ENCODE measurements around the gene SSBP1. TPM values are rescaled to one million over a fixed set of nuclear protein-coding genes. Genes with fewer than 3 reads are reported as not detected.

Gene SSBP1
- total and polyA plus RNA-seq, 2 of the 8 experiments (the other 6 are each of a cell fraction or from before 2014, with no cell fraction given): 136 to 254 TPM

DNA sequence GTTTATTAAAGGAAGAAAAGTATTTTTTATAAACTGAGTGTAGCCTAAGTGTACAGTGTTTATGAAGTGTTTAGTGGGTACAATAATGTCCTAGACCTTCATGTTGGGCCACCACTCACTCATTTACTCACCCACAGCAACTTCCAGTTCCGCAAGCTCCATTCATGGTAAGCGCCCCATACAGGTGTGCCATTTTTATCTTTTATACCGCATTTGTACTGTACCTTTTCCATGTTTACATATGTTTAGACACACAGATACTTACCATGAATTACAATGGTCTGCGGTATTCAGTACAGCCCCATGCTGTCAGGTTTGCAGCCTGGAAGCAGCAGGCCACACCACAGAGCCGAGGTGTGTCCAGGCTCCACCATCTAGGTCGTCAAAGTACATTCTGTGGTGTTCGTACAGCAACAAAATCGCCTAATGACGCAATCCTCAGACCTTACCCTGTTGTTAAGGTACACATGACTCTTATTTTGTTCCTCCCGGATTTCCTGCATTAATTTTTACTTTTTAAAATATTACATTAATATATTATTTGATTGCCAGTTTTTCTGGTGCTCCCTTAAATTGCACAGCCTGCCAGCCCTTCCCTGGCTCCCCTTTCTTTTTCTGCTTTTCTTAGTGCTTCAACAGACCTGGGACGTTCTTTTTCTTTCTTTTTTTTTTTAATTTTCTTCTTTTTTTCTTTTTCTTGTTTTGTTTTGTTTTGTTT is 881 bp upstream of the SSBP1 start (continued):
- TF ChIP-seq, protein P1, sequence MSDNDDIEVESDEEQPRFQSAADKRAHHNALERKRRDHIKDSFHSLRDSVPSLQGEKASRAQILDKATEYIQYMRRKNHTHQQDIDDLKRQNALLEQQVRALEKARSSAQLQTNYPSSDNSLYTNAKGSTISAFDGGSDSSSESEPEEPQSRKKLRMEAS (IDR thresholded peaks at IDR 0.05): no peak
- no peak for TF ChIP-seq FOSL1 (IDR thresholded peaks at IDR 0.05; ENCODE audit: insufficient read depth, low read depth, low read length)
- TF ChIP-seq POLR2A (IDR thresholded peaks at IDR 0.05; ENCODE audit: control extremely low read depth in 1 of 2, low read depth in 2 of 2, low read length in 2 of 2): no peak
